ENCODE data around the gene LMTK2.

Gene LMTK2

GRCh38 chr7:98234429-98235147, 127.9 kb downstream of the LMTK2 start:
- no peak for TF ChIP-seq CTCF (IDR thresholded peaks at IDR 0.05)
- Histone ChIP-seq H3K36me3 (peaks cover 90% of the 10 kb centered on the region), H3K9me3 (no peaks in the 10 kb centered on the region), H3K4me1 (ENCODE audit: control insufficient read depth in 1 of 2, insufficient read depth in 1 of 2, low read depth in 1 of 2, low read length in 1 of 2) (no peaks in the 10 kb centered on the region), H3K4me3 (ENCODE audit: low read depth in 1 of 2, low read length in 1 of 2) (no peak overlapping the region), H3K27me3 (no peaks in the 10 kb centered on the region), H3K27ac (no peak overlapping the region)

GRCh38 chr7:98235901-98236300, 129.2 kb downstream of the LMTK2 start:
- TF ChIP-seq CTCF (IDR thresholded peaks at IDR 0.05), result no peak
- H3K27ac ChIP-seq, result no peak overlapping the region
- no peak overlapping the region for H3K4me3 ChIP-seq (ENCODE audit: low read depth in 1 of 2, low read length in 1 of 2)
- H3K36me3 ChIP-seq, result peaks cover 94% of the 10 kb centered on the region
- H3K4me1 ChIP-seq (ENCODE audit: control insufficient read depth in 1 of 2, insufficient read depth in 1 of 2, low read depth in 1 of 2, low read length in 1 of 2), result no peaks in the 10 kb centered on the region
- no peaks in the 10 kb centered on the region for H3K27me3 ChIP-seq
- H3K9me3 ChIP-seq, result no peaks in the 10 kb centered on the region

- Histone ChIP-seq H3K27ac (no peak overlapping the region), H3K9me3 (no peaks in the 10 kb centered on the region), H3K4me1 (ENCODE audit: control insufficient read depth in 1 of 2, insufficient read depth in 1 of 2, low read depth in 1 of 2, low read length in 1 of 2) (no peaks in the 10 kb centered on the region), H3K36me3 (peaks cover 95% of the 10 kb centered on the region), H3K4me3 (ENCODE audit: low read depth in 1 of 2, low read length in 1 of 2) (no peak overlapping the region), H3K27me3 (no peaks in the 10 kb centered on the region)
- TF ChIP-seq CTCF (IDR thresholded peaks at IDR 0.05), result no peak
These were observed 129.9 kb downstream of the LMTK2 start for GRCh38 chr7:98236355-98237185.

- H3K4me1 ChIP-seq (ENCODE audit: control insufficient read depth in 1 of 2, insufficient read depth in 1 of 2, low read depth in 1 of 2, low read length in 1 of 2), result no peaks in the 10 kb centered on the region
- H3K27ac ChIP-seq, result no peak overlapping the region
- TF ChIP-seq CTCF (IDR thresholded peaks at IDR 0.05), result no peak
- H3K27me3 ChIP-seq, result no peaks in the 10 kb centered on the region
- no peaks in the 10 kb centered on the region for H3K9me3 ChIP-seq
- H3K4me3 ChIP-seq (ENCODE audit: low read depth in 1 of 2, low read length in 1 of 2), result no peak overlapping the region
- H3K36me3 ChIP-seq, result peaks cover 89% of the 10 kb centered on the region
These were observed 131.4 kb downstream of the LMTK2 start for GRCh38 chr7:98238076-98238475.

GRCh38 chr7:98238976-98239375, 132.3 kb downstream of the LMTK2 start:
- no peak for TF ChIP-seq CTCF (IDR thresholded peaks at IDR 0.05)

More at GRCh38 chr7:98238976-98239375, 132.3 kb downstream of the LMTK2 start:
- Histone ChIP-seq H3K27ac (no peak overlapping the region), H3K27me3 (no peaks in the 10 kb centered on the region), H3K9me3 (no peaks in the 10 kb centered on the region), H3K4me1 (ENCODE audit: control insufficient read depth in 1 of 2, insufficient read depth in 1 of 2, low read depth in 1 of 2, low read length in 1 of 2) (no peaks in the 10 kb centered on the region), H3K36me3 (peaks cover 89% of the 10 kb centered on the region), H3K4me3 (ENCODE audit: low read depth in 1 of 2, low read length in 1 of 2) (no peak overlapping the region)
